ENCODE measurements around the gene XIRP1.
"Not testable (repeated sequence)": the region's sequence is repeated elsewhere in the genome, so short reads cannot be mapped to it uniquely, and the experiment has no call there.

Gene XIRP1

GRCh38 chr3:39187372-39188155 is 4.8 kb downstream of the XIRP1 start:
- DNase-seq (ENCODE audit: low spot score) = no peak
- FAIRE-seq = no peak

- DNase-seq (ENCODE audit: low spot score) (no peak), FAIRE-seq (no peak)
Observed at GRCh38 chr3:39186692-39187151, 5.7 kb downstream of the XIRP1 start.

- FAIRE-seq (no peak), DNase-seq (ENCODE audit: low spot score) (no peak)
Observed at GRCh38 chr3:39185959-39186691, 6.3 kb downstream of the XIRP1 start.

GRCh38 chr3:39185326-39185958 is 7.0 kb downstream of the XIRP1 start:
- DNase-seq (ENCODE audit: low spot score) (no peak), FAIRE-seq (no peak)

GRCh38 chr3:39184968-39185285 is 7.5 kb downstream of the XIRP1 start:
- no peak for FAIRE-seq

GRCh38 chr3:39184081-39184967 is 8.1 kb downstream of the XIRP1 start:
- FAIRE-seq = no peak
- DNase-seq (ENCODE audit: low spot score) = no peak

More at GRCh38 chr3:39184968-39185285, 7.5 kb downstream of the XIRP1 start:
- no peak for DNase-seq (ENCODE audit: low spot score)

GRCh38 chr3:39183211-39184080 is 8.9 kb downstream of the XIRP1 start:
- FAIRE-seq = no peak
- no peak for DNase-seq (ENCODE audit: low spot score)

- no peak for FAIRE-seq
- no peak for DNase-seq (ENCODE audit: low spot score)
Observed at GRCh38 chr3:39181408-39182335, 10.7 kb downstream of the XIRP1 start.

GRCh38 chr3:39180546-39181346 is 11.6 kb downstream of the XIRP1 start:
- DNase-seq (ENCODE audit: low spot score) = peak; percentile 48
- FAIRE-seq = no peak

- FAIRE-seq = no peak
- no peak for DNase-seq (ENCODE audit: low spot score)
Observed at GRCh38 chr3:39180183-39180545, 12.2 kb downstream of the XIRP1 start.

GRCh38 chr3:39178553-39178952 is 13.8 kb downstream of the XIRP1 start:
- DNase-seq (ENCODE audit: low spot score) (no peak), FAIRE-seq (no peak)

- peak; percentile 63 for DNase-seq (ENCODE audit: low spot score)
- no peak for FAIRE-seq
Observed at GRCh38 chr3:39177708-39178332, 14.6 kb downstream of the XIRP1 start.

GRCh38 chr3:39176025-39176714 is 16.2 kb downstream of the XIRP1 start:
- DNase-seq (ENCODE audit: low spot score) = no peak
- no peak for FAIRE-seq

- DNase-seq (ENCODE audit: low spot score) (no peak), FAIRE-seq (no peak)
Observed at GRCh38 chr3:39173318-39174125, 18.9 kb downstream of the XIRP1 start.

GRCh38 chr3:39171860-39172259 is 20.5 kb downstream of the XIRP1 start:
- no peak for DNase-seq (ENCODE audit: low spot score)
- no peak for FAIRE-seq

- FAIRE-seq; DNase-seq (ENCODE audit: low spot score): not testable (repeated sequence)
Observed at GRCh38 chr3:39170877-39171276, 21.5 kb downstream of the XIRP1 start.

GRCh38 chr3:39170461-39170860 is 21.9 kb downstream of the XIRP1 start:
- DNase-seq (ENCODE audit: low spot score) (no peak), FAIRE-seq (no peak)

Data from RCC 7860 (cell line).